ENCODE data around the gene MPZL2. TPM values are rescaled to one million over a fixed set of nuclear protein-coding genes. Genes with fewer than 3 reads are reported as not detected.

Gene MPZL2

DNA sequence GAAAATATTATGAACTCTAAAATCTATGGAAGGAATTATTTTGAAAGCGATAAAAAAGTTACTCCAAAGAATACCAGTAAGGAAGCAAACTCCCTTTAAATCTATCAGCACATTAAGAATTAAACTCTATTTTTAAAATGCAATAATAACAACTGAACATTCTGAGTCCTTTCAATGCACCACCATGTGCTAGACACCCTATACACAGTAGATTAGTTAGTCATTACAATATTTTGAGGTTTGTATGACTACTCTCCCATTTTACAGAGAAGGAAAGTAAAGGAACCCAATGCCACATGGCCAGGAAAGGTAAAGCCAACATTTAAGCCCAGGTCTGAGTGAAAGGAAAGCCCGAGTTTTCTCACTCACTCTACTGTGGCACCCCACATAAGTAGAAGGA, 57.0 kb downstream of the MPZL2 start:
- no peak overlapping the region for H3K9ac ChIP-seq (ENCODE audit: low read depth, low read length)
- no peak overlapping the region for H3K4me2 ChIP-seq (ENCODE audit: low read length)
- H3K4me3 ChIP-seq (ENCODE audit: low read length), result no peak overlapping the region
- no peaks in the 10 kb centered on the region for H3K9me3 ChIP-seq (replicated peaks; ENCODE audit: low read length)
- H3K27me3 ChIP-seq (ENCODE audit: control insufficient read depth, insufficient read depth, low read length), result peaks cover 58% of the 10 kb centered on the region
- no peaks in the 10 kb centered on the region for H3K4me1 ChIP-seq (ENCODE audit: control insufficient read depth, insufficient read depth, low read length)
- H3K36me3 ChIP-seq (ENCODE audit: insufficient read depth, low read length), result no peaks in the 10 kb centered on the region

DNA sequence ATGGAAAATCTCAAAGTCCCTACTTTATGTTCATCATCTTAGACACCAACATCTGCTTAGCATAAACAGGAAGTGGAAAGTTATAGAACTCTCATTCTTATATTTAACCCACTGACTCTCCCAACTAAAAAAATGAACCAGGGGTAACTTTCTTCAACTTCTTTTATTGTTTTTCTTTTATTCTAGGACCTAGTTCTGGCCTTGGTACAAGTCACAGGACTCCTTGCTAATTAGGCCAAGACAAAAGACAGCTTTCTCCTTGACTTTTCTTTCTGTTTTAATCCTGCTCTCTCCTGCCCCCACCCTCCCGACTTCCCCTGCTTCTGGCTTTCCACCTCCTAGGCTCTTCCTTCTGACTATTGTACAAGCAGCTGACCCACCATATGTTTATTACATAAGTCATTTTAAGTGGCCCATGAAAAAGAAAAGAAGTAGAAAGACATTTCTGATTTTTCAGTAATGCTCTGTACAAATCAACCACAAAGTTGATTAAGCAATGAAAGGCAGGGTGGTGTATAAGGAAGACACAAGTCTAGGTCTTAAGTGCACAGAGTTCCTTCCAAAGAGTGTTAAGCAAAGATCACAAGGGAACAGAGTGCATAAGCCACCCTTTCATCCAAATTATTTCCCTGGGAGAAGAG, 57.6 kb downstream of the MPZL2 start:
- Histone ChIP-seq H3K4me1 (ENCODE audit: control insufficient read depth, insufficient read depth, low read length) (no peaks in the 10 kb centered on the region), H3K27me3 (ENCODE audit: control insufficient read depth, insufficient read depth, low read length) (peaks cover 58% of the 10 kb centered on the region), H3K4me2 (ENCODE audit: low read length) (no peak overlapping the region), H3K9me3 (replicated peaks; ENCODE audit: low read length) (no peaks in the 10 kb centered on the region), H3K4me3 (ENCODE audit: low read length) (no peak overlapping the region), H3K36me3 (ENCODE audit: insufficient read depth, low read length) (no peaks in the 10 kb centered on the region), H3K9ac (ENCODE audit: low read depth, low read length) (no peak overlapping the region)

DNA sequence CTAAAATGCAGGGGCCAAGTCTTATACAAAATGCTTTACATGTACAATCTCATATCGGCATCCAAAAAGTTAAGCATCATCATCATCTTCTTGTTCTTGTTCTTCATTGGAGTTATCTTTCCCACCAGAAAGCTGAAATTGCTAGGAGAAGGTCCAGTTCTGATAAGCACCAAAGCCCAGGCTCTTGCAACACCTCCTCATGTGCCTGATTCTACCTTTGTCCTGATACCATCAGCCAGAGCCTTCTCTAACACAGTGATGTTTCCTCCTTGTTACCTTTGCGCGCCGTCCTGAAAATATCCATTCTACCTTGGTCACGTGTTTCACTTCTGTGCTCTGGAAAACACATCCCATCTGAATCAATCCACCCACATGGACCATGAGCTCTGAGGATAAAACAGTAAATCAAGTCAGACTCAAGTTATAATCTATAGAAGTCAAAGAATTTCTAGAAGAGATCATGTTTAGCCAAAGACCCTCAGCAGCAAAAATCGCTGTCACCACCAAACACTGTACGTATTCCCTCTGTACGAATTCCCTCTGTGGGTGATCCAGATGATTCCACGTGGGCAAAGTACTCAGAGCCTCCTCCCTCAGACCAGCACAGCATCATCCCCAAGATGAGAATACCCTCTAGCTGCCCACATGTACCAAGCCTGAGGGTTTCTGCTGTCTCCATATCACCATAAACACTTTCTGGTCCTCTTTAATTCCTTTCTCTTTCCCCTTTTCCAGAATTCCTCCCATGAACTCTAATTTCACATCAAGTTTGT, 58.3 kb downstream of the MPZL2 start:
- Histone ChIP-seq H3K9me3 (replicated peaks; ENCODE audit: low read length) (no peaks in the 10 kb centered on the region), H3K36me3 (ENCODE audit: insufficient read depth, low read length) (no peaks in the 10 kb centered on the region), H3K4me2 (ENCODE audit: low read length) (no peak overlapping the region), H3K4me1 (ENCODE audit: control insufficient read depth, insufficient read depth, low read length) (no peaks in the 10 kb centered on the region), H3K4me3 (ENCODE audit: low read length) (no peak overlapping the region), H3K27me3 (ENCODE audit: control insufficient read depth, insufficient read depth, low read length) (peaks cover 59% of the 10 kb centered on the region), H3K9ac (ENCODE audit: low read depth, low read length) (no peak overlapping the region)

Small RNAs within 50 kb of the gene (small RNA-seq; reads per million reads assigned to genes)
- gene HSPE1P18, result not detected

Data from skeletal muscle satellite cell (primary cell).